Tibial nerve (tissue), 4 donors: ENCODE measurements around the gene MANEAL.

Experiments
- EP300 ChIP-seq, 2 donors: sonication (generic); formaldehyde crosslinking; IDR thresholded peaks; one replicate each; pipeline ENCODE4 v1.6.1; 2017; ENCODE audit warnings: antibody characterized with exemption in 2 of 2, mild to moderate bottlenecking in 1 of 2
- POLR2A ChIP-seq, 2 donors: fragments of 450-650 bp; IDR thresholded peaks; one replicate each; pipeline ENCODE4 v1.6.1; 2017; ENCODE audit warnings: antibody characterized with exemption in 2 of 2, mild to moderate bottlenecking in 2 of 2, moderate library complexity in 2 of 2
- TF ChIP-seq, protein P1 (sequence below), 5 experiments: fragments of 200-600 bp in 3 of 5; fragments of 450-650 bp in 2 of 5; sonication (generic) in 3 of 5; IDR thresholded peaks; one replicate each; pipeline ENCODE4 v1.5.1; 2016 to 2019; ENCODE audit warnings: antibody characterized with exemption in 5 of 5, mild to moderate bottlenecking in 3 of 5, moderate library complexity in 2 of 5

GRCh38 chr1:37845049-37845646 lies 51.5 kb downstream of the MANEAL start:
- TF ChIP-seq, protein P1, sequence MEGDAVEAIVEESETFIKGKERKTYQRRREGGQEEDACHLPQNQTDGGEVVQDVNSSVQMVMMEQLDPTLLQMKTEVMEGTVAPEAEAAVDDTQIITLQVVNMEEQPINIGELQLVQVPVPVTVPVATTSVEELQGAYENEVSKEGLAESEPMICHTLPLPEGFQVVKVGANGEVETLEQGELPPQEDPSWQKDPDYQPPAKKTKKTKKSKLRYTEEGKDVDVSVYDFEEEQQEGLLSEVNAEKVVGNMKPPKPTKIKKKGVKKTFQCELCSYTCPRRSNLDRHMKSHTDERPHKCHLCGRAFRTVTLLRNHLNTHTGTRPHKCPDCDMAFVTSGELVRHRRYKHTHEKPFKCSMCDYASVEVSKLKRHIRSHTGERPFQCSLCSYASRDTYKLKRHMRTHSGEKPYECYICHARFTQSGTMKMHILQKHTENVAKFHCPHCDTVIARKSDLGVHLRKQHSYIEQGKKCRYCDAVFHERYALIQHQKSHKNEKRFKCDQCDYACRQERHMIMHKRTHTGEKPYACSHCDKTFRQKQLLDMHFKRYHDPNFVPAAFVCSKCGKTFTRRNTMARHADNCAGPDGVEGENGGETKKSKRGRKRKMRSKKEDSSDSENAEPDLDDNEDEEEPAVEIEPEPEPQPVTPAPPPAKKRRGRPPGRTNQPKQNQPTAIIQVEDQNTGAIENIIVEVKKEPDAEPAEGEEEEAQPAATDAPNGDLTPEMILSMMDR (IDR thresholded peaks at IDR 0.05) = no peak
- TF ChIP-seq POLR2A (IDR thresholded peaks at IDR 0.05) (no peak), EP300 (IDR thresholded peaks at IDR 0.05) (no peak)
